Activated CD4-positive, alpha-beta T cell treated with anti-CD3 and anti-CD28 coated beads, Interleukin-2, Interleukin-6, amounts not matched to agents 100 ng/mL and 50 ng/mL, durations not matched to agents 16 hours and 8 hours (primary cell): ENCODE data around the gene RXYLT1.
"Not testable (repeated sequence)": the region's sequence is repeated elsewhere in the genome, so short reads cannot be mapped to it uniquely, and the experiment has no call there.

Source experiments
- DNase-seq: peaks from one replicate; pipeline ENCODE4 v3.0.0-alpha.2; 2020

Gene RXYLT1

GRCh38 chr12:63805704-63806672 is 26.3 kb downstream of the RXYLT1 start:
- DNase-seq, result no peak

GRCh38 chr12:63808631-63809030 is 28.9 kb downstream of the RXYLT1 start:
- no peak for DNase-seq

- no peak for DNase-seq
Measured at GRCh38 chr12:63809566-63809965, 29.9 kb downstream of the RXYLT1 start.

- DNase-seq, result no peak
Measured at GRCh38 chr12:63811334-63811733, 31.6 kb downstream of the RXYLT1 start.

- DNase-seq, result no peak
Measured at GRCh38 chr12:63811755-63812154, 32.0 kb downstream of the RXYLT1 start.

GRCh38 chr12:63814146-63814772 is 34.5 kb downstream of the RXYLT1 start:
- peak; percentile 33 for DNase-seq

- DNase-seq, result no peak
Measured at GRCh38 chr12:63815482-63815852, 35.8 kb downstream of the RXYLT1 start.

- DNase-seq, result peak; percentile 35
Measured at GRCh38 chr12:63816031-63816430, 36.3 kb downstream of the RXYLT1 start.

- DNase-seq, result no peak
Measured at GRCh38 chr12:63820427-63820826, 40.7 kb downstream of the RXYLT1 start.

- DNase-seq, result no peak
Measured at GRCh38 chr12:63821781-63822251, 42.1 kb downstream of the RXYLT1 start.

- DNase-seq, result no peak
Measured at GRCh38 chr12:63822352-63822751, 42.6 kb downstream of the RXYLT1 start.

GRCh38 chr12:63823040-63823439 is 43.3 kb downstream of the RXYLT1 start:
- no peak for DNase-seq

GRCh38 chr12:63826006-63826585 is 46.4 kb downstream of the RXYLT1 start:
- DNase-seq, result peak; percentile 27

- DNase-seq, result no peak
Measured at GRCh38 chr12:63828867-63829266, 49.2 kb downstream of the RXYLT1 start.

- no peak for DNase-seq
Measured at GRCh38 chr12:63836046-63836445, 56.3 kb downstream of the RXYLT1 start.

- DNase-seq, result no peak
Measured at GRCh38 chr12:63836936-63837335, 57.2 kb downstream of the RXYLT1 start.

- no peak for DNase-seq
Measured at GRCh38 chr12:63838411-63838810, 58.7 kb downstream of the RXYLT1 start.

- no peak for DNase-seq
Measured at GRCh38 chr12:63841011-63841410, 61.3 kb downstream of the RXYLT1 start.

GRCh38 chr12:63841571-63841970 is 61.9 kb downstream of the RXYLT1 start:
- DNase-seq, result no peak

GRCh38 chr12:63842750-63843149 is 63.0 kb downstream of the RXYLT1 start:
- not testable (repeated sequence) for DNase-seq

GRCh38 chr12:63843254-63843720 is 63.6 kb downstream of the RXYLT1 start:
- DNase-seq, result no peak

GRCh38 chr12:63843721-63844390 is 64.1 kb downstream of the RXYLT1 start:
- DNase-seq, result peak; percentile 87
